EL (cell line): ENCODE results near the gene STAC3.

Source experiments
- DNase-seq: peaks from one replicate; pipeline ENCODE4 v3.0.0-alpha.2; 2016

The STAC3 gene

DNA sequence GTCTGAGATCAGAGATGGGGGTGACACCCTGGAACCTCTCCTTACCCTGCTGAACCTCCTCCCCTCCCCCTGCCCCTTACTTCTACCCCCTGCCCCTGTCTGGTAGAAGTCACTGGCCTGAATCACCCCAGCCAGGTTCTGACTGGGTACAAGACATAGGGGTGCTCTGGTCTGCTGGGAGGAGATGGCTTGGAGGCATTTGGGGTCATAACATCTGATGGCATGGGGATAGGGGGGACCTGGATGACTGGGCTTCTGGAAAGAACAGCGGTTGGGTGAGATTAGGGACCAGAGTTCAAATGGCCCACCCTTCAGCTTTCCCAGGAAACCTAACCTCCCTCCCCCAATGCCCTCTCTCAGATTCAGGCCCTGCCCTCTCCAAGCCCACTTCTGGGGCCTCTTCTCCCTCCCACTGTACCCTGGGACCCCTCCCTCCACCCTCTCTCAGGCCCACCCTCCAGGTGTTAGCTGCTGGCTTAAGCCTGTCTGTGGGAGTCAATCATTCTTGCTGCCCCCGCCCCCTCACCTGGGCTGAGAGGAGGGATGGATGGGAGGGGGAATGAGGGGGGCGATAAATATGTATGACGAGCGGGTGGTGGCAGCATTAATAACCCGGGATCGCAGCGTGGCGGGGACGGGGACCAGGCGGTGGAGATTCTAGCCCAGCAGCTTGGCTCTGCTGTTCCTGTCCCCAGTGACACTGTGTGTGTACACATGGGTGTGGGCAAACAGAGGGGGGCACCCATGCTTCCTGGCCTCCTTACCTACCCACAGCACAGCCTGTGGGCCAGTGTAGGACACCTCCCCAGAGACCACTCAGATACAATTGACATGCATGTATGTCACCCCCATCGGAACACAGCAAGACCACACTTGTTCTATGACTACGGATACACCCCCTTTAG is 28.4 kb downstream of the STAC3 start:
- no peak for DNase-seq

DNA sequence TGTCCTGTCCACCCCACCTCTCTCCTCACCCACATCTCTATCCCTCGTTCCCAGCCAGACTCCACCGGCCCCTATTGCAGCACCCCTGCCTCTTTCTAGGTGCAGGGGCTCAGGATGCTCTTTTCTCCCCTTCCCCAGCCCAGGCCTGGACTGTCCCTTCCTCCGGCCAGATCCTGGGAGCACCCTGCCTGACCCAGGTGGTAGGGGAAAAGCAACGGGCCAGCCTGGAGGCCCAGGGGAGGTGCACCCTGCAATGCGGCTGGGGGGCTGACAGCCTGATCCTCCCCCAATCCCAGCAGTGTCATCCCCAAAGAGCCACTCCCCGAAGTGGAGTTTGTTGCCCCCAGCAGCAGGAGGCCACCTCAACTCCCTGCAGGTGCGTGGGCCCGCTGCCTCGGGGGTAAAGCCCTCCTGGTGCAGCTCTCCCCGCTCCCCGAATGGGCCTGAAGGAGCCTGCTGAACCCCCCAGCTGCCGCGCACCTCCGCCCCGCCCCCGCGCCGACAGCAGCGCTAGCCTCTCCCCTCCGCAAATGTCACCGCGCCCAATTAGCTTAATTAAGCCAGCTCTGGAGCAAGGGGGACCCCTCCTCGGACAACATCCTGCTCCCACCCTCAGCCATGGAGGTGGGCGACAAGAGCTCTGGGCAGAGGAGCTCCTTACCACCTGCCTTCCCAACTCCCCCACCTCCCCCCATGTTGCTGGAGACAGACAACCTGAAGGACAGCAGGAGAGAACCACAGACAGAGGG is 29.6 kb downstream of the STAC3 start:
- DNase-seq, result no peak

DNA sequence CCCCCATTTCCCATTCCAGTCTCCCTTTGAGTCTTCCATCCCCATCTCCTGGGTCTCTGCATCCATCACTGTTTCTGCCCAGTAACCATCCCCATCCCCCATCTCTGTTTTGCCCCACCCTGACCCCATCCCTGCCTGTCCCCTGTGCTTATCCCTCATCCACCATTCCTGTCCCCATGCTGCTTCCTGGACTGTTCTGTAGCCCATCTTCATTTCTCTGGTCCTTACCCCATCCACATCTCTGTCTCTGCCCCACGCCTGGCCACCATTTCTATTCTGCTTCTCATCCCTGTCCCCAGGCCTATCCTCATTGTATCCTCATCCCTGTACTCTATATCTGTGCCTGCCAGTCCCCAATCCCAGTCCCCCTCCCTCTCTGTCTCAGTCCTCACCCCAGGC is 30.2 kb downstream of the STAC3 start:
- no peak for DNase-seq

DNA sequence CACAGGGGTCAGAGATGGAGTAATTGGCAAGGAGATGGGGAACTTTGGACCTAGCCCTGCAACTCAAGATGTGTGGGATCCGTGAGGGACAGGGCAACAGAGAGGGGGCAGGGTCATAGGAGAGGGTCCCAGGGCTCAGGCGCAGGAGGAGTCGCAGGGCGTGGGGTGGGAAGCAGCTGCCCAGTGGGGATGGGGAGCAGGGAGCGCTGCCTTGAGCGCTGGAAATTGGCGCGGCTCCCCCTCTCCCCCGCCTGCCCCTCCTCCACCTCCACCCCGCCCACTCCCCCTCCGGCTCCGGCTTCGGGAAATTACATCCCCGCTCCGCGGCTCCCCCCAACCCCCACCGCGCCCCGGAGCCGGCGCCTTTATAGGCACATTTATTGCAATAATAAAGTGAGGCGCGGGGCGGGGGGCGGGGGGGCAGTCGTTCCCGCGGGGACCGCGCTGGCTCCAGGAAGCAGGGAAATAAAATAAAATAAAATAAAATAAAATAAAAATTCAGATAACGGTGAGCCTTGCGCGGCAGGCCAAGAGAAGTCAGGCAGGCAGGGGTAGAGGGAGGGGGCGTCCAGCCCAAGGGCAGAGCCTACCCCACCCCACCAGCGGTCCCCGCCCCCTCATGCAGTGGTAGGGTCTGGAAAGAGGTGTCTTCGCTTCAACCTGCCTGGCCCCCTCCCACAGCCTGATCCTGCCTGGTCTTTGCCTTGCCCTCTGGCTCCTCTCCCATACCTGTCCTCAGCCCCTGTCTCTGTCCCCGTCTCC is 30.8 kb downstream of the STAC3 start:
- no peak for DNase-seq

DNA sequence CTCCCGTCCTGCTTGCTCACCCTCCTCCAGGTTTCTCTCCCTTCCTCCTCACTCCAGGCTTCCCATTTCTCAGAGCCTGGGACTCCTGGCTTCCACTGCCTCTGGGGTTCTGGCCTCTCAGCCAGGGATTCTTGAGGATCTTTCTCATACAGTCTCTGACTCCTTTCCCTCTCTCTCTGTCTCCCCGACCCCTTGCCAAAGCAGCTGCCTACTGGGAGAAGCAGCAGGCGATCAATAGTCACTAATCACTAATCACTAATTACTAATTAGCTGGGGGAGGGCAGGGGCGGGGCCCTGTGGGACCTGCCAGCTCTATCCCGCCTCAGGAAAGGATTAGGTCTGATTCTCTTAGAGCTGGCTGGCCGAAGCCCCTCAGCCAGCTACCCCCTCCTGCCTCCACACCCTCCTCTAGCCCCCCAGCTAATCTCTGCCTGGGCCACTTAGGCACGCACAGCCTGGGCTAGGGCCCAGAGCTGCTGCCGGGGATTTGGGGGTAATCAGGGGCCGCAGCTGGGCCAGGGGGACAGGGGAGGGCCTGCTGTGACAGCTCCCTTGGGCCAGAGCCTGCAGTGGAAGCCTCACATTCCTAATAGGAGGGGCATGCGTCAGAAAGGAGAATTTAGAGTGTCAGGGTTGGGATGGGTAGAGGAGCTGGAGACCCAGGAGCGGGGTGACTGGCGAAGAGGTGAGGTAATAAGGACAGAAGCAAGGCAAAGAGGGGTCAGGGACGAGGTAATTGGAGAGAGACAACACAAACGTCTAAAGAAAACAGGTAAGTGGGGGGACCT is 31.6 kb downstream of the STAC3 start:
- no peak for DNase-seq

DNA sequence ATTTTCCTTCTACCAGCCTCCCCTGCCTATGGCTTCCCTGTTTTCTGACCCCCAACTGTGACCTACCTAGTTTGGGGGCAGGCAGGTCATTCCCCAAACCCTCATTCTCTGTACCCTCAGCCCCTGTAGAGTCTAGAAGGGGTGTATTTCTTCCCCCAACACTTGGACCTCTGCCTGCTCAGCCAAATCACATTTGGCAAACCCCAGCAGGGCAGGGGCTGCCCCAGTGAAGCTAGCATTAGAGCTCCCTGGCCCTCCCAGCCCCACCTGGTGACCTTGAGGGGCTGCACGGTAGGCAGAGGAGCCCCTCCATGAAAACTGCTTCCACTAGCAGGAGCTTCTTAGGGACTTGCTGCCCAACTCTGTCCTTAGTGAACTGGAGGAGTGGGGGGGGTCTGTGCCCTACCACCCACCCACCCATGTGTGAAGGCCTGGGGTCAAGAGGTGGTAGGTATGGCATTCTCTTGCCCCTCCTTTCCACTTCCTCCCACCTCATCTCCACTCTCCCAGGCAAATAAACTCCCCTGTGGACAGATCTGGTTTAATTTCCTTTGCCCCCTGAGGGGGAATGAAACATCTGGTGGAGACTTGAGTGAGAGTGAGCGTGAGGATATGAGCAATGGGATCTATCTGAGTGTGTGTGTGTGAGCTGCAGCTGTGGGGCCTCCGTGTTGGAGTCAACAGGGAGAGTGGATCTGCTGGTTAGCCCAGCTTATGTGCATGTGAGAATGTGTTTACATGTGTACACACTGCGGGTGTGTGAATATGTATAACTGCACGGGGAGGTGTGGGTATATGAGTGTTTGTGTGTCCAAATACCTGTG is 32.7 kb downstream of the STAC3 start:
- peak; percentile 50 for DNase-seq

DNA sequence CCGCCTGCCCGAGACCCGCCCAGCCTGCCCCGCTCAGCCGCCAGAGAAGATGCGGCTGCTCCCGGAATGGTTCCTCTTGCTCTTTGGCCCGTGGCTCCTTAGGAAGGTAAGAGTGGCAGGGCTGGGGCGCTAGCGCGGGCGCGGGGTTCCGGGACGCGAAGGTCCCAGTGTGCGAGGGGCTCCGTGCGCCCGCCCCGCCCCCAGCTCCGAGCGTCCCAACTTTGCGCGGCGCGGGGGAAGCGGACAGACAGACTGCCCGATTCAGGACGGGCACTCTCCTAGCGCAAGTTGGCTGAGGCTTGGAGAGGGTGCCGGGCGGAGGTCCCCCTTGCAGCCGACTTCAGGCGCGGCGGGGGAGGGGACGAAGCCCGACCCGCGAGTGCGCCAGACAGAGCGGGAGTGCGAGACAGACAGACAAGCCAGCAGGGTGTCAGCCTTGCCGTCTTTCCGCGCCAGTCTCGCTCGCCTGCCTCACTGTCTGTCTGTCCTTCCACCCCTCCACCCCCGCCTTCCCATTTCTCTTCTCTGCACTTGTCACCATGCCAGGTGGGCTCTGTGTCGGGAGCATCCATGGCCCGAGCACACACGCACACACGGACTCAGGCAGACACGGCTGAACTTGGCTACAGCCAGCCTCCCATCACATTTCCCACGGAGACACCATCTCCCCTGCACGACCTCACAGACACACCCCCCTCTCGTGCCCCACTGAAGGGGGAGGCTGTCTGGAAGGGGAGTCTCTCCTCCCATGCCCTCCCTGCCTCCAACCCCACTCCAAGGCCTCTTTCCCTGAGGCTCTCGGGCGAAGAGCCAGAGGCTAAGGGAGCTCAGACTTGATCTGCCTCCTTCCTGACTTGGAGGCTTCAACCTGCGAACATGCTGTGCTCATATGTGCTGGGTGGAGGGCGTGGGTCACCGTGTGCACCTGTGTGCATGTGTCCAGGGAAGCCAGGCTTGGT is 33.8 kb downstream of the STAC3 start:
- DNase-seq, result peak; percentile 47

DNA sequence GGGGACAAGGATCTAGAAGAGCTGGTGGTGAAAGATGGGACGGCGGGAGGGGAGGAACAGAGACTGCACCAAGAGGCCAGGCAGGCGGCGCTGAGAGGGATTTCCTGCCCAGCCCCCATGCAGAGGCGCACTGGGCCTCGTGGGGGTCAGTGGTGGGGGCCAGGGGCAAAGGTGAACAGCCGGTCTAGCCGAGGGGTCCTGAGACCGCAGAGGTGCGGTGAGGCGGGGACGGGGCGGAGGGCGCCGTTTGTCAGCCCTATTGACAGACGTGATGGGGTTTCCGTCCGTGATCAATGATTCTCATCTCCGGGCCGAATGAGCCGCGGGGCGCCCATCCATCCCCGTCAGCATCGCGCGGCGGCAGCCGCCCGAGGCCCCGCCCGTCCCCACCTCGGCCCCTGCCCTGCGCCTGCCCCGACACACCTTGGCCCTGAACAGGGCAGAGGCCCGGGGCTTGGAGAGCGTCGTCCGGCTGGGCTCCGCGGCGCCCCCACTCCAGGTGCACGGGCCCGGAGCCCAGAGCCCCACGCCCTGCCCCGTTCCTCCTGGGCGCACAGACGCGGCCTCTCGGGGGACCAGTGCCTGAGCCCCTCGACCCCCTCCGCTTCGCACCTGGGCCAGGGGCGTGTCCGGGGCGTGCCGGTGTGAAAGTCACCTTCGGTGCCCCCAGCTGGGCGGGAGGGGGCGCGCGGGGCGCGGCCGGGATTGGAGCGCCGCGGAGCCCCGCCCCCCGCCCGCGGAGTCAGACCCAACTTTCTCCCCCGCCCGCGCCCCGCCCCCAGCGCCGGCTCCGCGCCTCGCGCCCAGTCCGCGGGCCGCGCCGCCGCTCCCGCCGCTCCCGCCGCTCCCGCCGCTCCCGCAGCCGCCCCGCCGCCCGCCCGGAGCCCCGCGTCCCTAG is 34.7 kb downstream of the STAC3 start, which contains the start of gene NXPH4:
NXPH4 (plus strand) TSS at position 781 of the 898 bp plus-strand sequence. CDS start 176 bp downstream, outside the sequence.
- DNase-seq, result peak; percentile 31

DNA sequence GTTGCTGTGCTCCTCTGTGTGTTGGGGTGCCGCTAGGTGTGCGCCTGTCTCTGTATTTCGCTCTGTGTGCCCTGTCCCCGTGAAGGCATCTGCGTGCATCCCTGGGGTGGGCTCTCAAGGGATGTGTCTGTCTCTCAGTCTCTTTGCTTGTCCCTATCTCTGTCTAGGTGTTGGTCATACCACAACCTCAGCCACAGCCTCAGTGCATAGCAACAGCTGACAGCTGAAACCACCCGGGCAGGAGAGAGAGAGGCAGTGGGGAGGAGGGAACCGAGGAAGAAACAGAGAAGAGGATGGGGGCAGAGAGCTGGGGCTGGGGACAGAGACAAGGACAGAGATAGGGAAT is 35.3 kb downstream of the STAC3 start:
- DNase-seq, result peak; percentile 20

DNA sequence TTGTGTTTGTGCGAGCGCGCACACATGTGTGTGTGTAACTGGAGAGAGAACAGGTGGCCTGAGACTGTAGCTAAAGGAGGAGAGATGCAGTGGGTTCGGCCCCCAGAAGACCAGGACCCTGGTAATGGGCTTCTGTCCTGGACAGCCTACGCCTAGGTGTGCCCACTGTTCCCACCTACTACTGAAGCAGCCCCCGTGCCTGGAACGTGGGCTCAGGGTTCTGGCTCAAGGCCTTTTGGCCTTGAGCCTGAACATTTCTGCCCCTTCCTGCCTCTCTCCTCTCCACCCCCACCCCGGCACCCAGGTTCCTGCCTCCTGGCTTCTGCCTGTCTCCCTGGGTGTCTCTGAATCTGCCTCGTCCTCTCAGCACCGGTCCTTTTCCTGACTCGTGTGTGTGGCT is 35.9 kb downstream of the STAC3 start:
- DNase-seq, result no peak

DNA sequence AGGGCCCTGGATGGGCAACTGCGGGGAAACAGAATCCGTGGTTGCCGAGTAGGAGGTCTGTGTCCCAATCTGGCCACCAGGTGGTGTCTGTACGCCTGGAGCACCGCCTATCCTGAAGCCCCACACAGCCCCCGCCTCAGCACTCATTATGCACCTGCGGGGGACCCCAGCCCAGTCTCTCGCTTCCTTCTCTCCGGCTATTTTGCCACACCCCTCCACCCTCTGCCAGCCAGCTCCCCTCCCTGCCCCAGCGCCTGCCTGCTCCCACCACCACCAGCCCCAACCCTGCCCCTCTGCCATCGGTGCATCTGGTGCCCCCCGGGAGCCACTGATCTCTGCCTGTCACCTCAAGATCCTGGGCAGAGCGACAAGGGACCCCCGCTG is 36.6 kb downstream of the STAC3 start:
- peak; percentile 65 for DNase-seq

DNA sequence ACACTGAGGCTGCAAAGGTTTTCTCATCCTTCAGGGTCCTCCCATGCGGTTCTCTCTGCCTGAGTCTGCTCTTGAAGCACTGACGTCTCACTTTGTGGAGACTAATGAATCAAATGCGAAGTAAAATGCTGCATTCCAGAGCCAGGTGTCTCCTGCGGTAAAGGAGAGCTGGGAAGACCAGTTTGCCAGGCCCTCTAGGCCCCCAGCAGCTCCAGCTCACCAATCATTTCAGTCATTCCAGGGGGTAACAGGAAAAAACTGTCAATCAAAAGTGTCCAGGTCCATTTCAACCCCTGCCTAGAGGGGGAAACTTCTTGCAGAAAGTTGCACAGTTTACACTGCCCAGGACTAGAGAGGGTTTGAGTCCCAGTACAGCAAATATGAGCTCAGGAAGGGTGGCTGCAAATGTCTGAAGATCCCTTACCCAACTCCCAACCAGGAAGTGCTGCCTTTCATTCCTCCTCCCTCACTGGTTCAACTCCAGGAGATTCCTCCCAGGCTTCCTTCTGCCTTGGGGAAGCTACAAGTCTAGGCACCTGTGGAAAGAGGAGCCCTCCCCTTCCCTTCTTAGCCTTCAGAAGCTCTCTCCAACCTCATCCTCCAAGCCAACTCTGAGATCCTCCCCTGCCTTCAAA is 37.1 kb downstream of the STAC3 start:
- no peak for DNase-seq

DNA sequence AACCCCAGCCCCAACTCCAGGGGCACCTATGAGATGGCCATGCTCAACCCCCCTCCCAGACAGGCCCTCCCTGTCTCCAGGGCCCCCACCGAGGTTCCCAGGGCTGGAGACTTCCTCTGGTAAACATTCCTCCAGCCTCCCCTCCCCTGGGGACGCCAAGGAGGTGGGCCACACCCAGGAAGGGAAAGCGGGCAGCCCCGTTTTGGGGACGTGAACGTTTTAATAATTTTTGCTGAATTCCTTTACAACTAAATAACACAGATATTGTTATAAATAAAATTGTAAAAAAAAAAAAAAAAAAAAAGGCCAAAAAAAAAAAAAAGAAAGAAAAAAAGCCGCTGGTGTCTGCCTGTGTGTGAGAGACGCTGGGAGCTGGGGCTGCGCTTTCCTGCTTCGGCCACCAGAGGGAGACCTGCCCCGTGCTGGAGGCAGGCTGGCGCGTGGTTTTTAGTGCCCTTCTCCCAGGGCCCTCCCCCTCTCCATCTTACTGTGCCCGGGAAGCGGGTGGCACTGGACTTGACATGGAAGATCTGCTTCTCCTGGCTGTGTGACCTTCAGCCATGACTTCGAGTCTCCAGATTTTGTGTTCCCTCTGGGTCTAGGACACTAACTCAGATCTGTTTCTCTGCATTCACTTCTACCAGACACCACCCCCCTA is 37.8 kb downstream of the STAC3 start:
- peak; percentile 83 for DNase-seq

DNA sequence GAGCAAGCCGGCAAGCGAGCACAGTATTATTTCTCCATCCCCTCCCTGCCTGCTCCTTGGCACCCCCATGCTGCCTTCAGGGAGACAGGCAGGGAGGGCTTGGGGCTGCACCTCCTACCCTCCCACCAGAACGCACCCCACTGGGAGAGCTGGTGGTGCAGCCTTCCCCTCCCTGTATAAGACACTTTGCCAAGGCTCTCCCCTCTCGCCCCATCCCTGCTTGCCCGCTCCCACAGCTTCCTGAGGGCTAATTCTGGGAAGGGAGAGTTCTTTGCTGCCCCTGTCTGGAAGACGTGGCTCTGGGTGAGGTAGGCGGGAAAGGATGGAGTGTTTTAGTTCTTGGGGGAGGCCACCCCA is 38.3 kb downstream of the STAC3 start:
- no peak for DNase-seq

DNA sequence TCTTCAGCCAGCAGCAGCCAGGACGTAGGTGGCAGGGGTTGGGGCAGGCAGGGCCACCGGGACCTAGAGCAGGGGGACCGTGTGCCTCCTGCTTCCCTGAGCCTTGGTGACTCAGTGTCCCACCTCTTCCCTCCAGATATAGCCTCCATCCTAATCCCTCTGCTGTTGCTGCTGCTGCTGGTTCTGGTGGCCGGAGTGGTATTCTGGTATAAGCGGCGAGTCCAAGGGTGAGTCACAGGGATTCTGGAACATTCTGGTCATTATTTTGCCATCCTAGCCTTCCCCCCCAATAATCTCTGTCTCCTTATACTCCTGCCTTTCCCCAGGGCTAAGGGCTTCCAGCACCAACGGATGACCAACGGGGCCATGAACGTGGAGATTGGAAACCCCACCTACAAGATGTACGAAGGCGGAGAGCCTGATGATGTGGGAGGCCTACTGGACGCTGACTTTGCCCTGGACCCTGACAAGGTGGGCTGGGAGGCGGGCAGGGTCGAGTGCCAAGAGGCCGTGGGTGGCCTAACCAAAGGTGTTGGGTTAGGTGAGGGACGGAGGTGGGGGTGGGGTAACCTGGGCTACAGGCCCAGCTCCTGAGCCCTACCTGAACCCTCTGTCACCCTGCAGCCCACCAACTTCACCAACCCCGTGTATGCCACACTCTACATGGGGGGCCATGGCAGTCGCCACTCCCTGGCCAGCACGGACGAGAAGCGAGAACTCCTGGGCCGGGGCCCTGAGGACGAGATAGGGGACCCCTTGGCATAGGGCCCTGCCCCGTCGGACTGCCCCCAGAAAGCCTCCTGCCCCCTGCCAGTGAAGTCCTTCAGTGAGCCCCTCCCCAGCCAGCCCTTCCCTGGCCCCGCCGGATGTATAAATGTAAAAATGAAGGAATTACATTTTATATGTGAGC is 38.9 kb downstream of the STAC3 start:
- DNase-seq, result no peak

DNA sequence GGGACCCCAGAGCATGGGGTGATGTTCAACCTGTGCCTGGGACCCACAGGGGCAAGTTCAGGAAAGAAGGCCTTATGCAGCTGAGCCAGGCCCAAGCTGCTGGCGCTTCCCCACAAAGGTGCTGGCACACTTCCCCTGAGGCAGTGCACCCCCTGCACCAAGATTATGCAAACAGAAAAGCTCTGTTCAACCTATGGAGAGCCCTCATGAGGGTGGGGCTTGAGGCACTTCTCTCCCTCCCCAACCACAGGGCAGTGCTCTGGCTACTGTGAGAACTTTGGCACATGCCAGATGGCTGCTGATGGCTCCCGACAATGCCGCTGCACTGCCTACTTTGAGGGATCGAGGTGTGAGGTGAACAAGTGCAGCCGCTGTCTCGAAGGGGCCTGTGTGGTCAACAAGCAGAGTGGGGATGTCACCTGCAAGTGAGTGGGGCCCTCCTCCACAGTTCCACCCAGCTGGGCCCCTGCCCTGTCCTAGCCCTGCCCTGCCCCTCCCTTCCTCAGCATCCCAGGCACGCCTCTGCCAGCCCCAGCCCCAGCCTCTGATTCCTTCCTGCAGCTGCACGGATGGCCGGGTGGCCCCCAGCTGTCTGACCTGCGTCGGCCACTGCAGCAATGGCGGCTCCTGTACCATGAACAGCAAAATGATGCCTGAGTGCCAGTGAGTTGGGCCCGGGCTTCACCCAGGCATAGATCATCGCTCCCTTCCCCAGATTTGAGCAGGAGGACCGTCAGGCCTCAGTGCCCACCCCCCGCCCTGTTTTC is 39.9 kb downstream of the STAC3 start:
- no peak for DNase-seq
